GM19240 (cell line): ENCODE results near the gene PCDHGA1.
"Not testable (repeated sequence)": the region's sequence is repeated elsewhere in the genome, so short reads cannot be mapped to it uniquely, and the experiment has no call there.

Experiments
- DNase-seq: peaks from one replicate; pipeline ENCODE4 v3.0.0; 2011; ENCODE audit warnings: low spot score; ENCODE audit not compliant: insufficient read length

PCDHGA1 gene

GRCh38 chr5:141346017-141346416 is 15.7 kb downstream of the PCDHGA1 start:
- not testable (repeated sequence) for DNase-seq

GRCh38 chr5:141349917-141350619 is 19.8 kb downstream of the PCDHGA1 start, which contains the start of gene PCDHGB1:
TSS of gene PCDHGB1 (plus strand) at chr5:141350099. CDS start at chr5:141350261, 162 bp downstream.
- no peak for DNase-seq

GRCh38 chr5:141351591-141351990 is 21.3 kb downstream of the PCDHGA1 start:
- no peak for DNase-seq

- no peak for DNase-seq
Observed at GRCh38 chr5:141354900-141355469, 24.7 kb downstream of the PCDHGA1 start, which contains the start of gene PCDHGA4. TSS of gene PCDHGA4 (plus strand) at chr5:141355021. CDS start at chr5:141355108, 87 bp downstream.

GRCh38 chr5:141355641-141356040 is 25.3 kb downstream of the PCDHGA1 start:
- DNase-seq, result no peak

- DNase-seq, result no peak
Observed at GRCh38 chr5:141356133-141356532, 25.8 kb downstream of the PCDHGA1 start.

GRCh38 chr5:141356950-141357349 is 26.6 kb downstream of the PCDHGA1 start:
- no peak for DNase-seq

- peak; percentile 22 for DNase-seq
Observed at GRCh38 chr5:141359790-141360426, 29.6 kb downstream of the PCDHGA1 start, which contains the start of gene PCDHGB2. TSS of gene PCDHGB2 (plus strand) at chr5:141359994. CDS start at chr5:141360136, 142 bp downstream.

GRCh38 chr5:141360685-141361084 is 30.4 kb downstream of the PCDHGA1 start:
- no peak for DNase-seq

- DNase-seq, result no peak
Observed at GRCh38 chr5:141362719-141363118, 32.4 kb downstream of the PCDHGA1 start.

- no peak for DNase-seq
Observed at GRCh38 chr5:141363952-141364660, 33.8 kb downstream of the PCDHGA1 start, which contains the start of gene PCDHGA5. TSS of gene PCDHGA5 (plus strand) at chr5:141364162. CDS start at chr5:141364331, 169 bp downstream.

GRCh38 chr5:141366016-141366896 is 35.9 kb downstream of the PCDHGA1 start:
- DNase-seq, result no peak

- no peak for DNase-seq
Observed at GRCh38 chr5:141369994-141370848, 39.9 kb downstream of the PCDHGA1 start, which contains the start of gene PCDHGB3. TSS of gene PCDHGB3 (plus strand) at chr5:141370242. CDS start at chr5:141370395, 153 bp downstream.

- DNase-seq, result no peak
Observed at GRCh38 chr5:141371572-141372475, 41.5 kb downstream of the PCDHGA1 start.

- no peak for DNase-seq
Observed at GRCh38 chr5:141373673-141374317, 43.5 kb downstream of the PCDHGA1 start, which contains the start of gene PCDHGA6. TSS of gene PCDHGA6 (plus strand) at chr5:141373891. CDS start at chr5:141374084, 193 bp downstream.

- no peak for DNase-seq
Observed at GRCh38 chr5:141374627-141375026, 44.3 kb downstream of the PCDHGA1 start.

- DNase-seq, result not testable (repeated sequence)
Observed at GRCh38 chr5:141375444-141376155, 45.3 kb downstream of the PCDHGA1 start.
